Fibroblast of upper back skin (primary cell): ENCODE data around the gene SPTBN4.
"Not testable (repeated sequence)": the region's sequence is repeated elsewhere in the genome, so short reads cannot be mapped to it uniquely, and the experiment has no call there.

ENCODE experiments used
- DNase-seq: peaks from one replicate; pipeline ENCODE4 v3.0.0-alpha.2; 2013

Gene SPTBN4

DNA sequence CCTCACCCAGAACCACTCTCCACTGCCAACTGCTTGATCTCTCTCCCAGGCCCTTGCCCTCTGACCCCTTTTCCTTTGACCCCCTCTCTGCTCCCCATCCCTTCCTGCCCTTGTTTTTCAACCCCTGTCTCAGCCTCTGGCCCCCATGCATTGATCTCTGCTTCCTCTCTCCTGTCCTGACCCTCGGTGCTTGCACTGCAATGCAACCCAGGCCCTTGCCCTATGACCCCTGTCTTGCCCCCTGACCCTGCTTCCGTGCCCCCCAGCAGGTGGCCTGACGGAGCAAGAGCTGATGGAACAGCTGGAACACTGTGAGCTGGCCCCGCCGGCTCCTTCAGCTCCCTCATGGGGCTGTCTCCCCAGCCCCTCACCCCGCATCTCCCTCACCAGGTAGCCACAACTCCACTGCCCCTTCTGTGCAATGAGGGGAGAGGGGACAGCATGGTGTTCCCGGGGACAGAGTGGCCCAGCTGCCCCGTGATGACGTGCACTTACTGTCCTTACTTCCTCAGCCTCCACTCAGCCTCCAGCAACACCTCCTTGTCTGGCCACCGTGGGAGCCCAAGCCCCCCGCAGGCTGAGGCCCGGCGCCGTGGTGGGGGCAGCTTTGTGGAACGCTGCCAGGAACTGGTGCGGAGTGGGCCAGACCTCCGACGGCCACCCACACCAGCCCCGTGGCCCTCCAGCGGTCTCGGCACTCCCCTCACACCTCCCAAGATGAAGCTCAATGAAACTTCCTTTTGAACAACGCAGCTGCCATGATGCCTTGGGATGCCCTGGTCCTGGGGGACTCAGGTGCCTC is 123.9 kb downstream of the SPTBN4 start:
- no peak for DNase-seq

DNA sequence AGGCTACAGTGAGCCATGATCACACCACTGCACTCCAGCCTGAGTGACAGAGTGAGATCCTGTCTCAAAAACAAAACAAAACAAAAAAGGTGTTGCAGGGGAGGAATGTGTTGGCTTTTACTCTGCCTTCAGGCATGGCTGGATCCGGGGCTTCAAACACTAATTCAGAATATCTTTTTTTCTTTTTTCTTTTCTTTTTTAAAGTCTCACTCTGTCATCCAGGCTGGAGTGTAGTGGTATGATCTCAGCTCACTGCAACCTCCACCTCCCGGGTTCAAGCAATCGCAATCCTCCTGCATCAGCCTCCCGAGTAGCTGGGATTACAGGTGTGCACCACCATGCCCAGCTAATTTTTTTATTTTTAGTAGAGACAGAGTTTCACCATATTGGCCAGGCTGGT is 124.9 kb downstream of the SPTBN4 start:
- DNase-seq: not testable (repeated sequence)

DNA sequence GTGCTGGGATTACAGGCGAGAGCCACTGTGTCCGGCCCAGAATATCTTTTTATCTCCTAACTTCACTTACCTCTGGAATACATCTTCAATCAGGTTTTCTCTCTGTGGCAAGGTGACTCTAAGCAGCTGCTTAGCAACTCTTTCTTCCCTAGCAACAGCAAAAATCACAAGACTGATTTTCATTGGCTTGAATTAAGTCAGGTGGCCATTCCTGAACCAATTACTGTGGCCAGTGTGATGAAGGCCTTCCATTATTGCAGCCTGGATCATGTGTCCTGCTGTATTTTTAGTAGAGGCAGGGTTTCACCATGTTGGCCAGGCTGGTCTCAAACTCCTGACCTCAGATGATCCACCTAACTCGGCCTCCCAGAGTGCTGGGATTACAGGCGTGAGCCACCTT is 125.4 kb downstream of the SPTBN4 start:
- DNase-seq: peak; percentile 33

DNA sequence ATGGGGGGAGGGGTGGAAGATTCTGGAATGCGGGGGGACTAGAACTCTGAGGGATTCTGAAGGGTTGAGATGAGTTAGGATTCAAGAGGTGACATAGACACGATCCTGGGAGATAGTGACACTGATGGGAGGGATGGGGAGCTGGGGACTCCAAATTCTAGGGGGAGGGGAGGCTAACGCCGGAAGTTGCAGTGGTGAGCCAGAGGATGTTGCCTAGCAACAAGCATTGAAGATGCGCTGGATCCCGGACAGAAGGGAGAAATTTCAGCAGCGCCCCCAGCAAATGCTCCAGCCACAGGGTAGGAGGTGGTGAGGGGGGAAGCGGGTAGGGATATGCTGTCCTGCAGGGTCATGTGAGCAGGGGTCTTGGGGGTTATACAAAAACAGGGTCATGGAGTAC is 127.5 kb downstream of the SPTBN4 start:
- DNase-seq: no peak

DNA sequence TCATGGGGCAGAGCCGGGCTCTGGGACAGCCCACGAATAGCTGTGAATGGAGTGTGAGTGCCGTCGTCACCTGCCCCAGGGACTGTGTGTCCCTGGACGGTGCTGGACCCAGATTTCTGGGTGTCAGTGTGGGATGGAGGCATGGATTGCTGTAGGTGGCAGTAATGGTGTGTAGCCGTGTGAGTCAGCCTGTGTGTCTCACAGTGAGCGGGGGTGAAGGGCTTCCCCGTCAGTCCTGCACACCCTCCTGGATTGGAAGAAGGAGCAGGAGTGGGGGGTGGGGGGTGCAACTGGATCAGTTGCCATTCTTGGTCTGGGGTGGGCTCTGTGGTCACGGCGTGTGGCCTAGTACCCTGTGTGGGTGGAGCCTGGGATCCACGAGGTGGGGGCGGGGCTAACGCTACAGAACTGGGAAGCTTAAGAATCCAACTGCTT is 127.9 kb downstream of the SPTBN4 start:
- DNase-seq: peak; percentile 63

DNA sequence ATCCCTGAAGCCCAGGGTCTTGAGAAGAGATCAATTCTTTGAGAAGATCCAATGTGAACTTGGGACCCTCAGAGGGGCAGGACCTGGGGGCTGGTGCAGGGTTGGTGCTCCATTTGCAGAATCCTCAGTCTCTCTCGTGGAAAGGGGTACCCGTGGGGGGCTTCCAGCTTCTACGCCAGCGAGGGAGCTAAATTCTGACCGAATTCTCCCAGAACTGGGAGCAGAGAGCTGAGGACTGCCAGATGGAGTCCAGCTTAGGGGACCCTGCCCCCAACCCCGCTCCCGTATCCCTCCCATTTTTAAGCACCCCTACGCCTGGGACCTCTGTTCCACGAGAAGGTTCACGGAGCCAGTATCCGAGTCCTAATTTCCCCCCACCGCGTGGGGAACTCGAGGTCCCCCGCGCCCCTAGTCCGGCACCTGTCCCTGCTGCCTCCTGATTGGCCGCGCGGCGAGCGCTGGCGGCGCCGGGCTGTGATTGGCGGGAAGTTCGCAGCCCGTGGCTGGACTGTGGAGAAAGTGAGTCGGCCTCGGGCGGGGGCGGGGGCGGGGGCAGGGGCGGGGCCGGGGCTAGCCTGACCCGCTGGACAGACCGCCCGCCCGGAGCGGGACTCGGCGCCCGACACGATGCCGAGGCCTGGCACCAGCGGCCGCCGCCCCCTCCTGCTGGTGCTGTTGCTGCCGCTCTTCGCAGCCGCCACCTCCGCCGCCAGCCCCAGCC is 130.0 kb downstream of the SPTBN4 start:
- DNase-seq: peak; percentile 52

DNA sequence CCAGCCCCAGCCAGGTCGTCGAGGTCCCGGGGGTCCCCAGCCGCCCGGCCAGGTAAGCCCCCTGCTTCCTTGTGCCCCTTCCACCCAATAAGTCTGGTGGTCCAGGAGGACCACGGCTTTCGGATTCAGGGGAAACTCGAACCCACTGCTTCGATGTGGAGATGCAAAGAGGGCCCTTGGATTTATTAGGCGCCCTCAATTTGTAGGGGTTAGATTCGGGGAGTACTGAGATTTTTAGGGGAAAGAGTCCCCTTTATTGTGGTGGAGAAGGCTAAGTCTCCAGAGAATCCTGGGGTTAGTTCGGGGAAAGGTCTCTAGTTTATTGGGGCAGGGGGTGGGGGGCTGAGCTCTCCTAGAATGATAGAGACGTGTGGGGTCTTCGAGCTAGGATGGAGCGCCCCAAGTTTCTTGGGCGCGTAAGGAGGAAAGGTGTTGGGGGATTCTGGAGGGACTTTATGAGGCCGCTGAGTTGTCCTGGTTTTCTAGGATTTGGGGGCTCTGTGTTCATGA is 130.6 kb downstream of the SPTBN4 start:
- DNase-seq: no peak

DNA sequence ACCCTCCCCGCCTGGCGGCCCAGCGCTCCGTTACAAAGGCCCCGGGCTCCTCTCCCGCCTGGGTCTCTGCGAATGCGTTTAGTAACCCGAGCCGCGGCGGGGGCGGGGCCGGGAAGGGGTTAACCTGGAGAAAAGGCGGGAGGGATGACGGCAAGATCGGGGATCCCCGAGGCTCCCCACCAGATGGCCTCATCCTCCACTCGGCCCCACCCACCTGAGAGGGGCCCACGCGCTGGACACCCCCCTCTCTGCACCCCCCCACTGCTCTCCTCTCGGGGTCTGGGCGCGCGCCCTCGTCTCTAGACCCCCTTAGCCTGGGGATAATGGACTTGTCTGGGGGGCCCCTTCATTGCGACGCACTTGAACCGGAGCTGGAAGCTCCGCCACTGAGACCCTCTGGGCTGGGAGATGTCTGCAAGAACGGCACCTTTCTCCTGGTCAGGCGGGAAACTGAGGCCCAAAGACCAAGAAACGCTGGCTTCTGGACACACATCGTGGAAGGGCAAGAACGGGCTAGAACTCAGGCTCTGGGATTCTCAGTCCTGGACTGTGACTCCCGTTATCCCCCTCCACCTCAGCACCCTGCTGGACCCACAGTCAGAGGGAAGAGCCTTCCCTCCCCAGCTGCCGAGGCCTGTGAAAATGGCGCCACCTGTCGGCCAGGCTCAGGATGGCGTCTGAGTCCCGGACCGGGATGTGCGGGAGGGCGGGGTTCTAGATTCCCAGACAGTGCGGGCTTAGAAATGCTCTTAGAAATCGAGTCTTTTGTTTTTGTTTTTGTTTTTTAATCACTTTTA is 131.5 kb downstream of the SPTBN4 start:
- peak; percentile 90 for DNase-seq

DNA sequence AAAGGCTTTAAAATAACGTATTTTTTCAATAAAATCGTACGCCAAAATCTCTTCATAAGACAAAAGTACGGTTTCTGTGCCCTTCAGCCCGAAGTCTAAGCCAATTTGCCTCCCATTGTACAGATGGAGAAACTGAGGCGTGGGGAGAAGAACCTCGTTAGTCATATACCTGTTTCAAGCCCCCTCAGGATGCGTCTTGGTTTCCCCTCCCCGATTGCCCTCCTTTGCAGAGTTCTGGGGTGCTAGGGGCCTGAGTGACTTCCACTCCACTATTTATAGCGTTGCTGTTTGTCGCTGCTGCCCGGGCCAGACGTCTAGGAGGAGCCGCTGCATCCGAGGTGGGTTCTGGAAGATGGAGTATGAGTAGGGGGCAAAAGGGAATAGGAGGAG is 132.1 kb downstream of the SPTBN4 start:
- no peak for DNase-seq

DNA sequence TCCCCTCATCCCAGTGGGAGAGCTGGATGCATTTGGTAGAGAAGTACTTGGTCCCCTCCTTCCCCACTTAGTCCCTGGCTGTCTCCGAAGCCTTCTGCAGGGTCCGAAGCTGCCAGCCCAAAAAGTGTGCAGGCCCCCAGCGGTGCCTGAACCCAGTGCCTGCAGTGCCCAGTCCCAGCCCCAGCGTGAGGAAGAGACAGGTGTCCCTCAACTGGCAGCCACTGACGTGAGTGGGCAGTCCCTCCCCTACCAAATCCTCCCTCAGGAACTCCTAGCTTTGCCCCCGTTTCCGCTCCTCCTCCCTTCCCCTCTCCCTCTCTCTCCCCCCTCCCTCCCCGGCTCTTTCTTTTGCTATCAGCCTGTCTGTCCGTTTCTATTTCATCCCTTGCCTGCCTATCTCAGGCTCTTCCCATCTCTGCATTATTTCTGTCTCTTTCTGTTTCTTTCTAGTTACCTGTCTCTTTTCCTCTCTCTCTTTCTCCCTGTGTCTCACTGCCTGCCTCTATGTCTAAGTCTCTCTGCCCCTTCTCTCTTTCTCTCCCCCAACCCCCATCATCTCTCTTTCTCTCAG is 132.6 kb downstream of the SPTBN4 start:
- no peak for DNase-seq

DNA sequence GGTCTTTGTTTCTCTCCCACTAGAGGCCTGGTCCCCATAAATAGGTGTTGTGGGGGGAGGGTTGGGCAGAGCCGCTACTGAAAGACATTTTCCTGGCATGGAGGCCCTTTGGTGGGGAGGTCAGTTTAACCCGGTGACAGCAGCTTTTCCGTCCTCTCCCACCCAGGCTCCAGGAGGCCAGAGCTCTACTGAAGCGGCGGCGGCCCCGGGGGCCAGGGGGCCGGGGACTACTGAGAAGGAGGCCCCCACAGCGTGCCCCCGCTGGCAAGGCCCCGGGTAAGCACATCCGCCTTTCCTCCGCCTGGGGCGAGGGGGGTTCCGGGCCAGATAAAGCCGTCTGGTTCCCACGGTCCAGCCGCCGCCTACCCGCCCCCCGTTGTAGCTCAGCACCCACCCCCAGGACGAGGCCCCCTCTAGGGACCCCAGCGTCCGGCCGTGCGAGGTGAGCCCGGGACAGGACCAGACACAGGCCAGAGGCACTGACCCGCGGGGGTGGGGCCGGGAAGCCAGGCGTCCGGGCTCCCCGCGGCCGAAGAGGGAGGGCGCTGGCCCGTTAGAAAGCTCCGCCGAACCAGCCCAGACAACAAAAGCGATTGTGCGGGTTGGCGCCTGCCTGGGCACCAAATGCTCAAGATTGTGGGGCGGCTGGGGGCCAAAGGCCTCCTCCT is 133.2 kb downstream of the SPTBN4 start:
- no peak for DNase-seq

DNA sequence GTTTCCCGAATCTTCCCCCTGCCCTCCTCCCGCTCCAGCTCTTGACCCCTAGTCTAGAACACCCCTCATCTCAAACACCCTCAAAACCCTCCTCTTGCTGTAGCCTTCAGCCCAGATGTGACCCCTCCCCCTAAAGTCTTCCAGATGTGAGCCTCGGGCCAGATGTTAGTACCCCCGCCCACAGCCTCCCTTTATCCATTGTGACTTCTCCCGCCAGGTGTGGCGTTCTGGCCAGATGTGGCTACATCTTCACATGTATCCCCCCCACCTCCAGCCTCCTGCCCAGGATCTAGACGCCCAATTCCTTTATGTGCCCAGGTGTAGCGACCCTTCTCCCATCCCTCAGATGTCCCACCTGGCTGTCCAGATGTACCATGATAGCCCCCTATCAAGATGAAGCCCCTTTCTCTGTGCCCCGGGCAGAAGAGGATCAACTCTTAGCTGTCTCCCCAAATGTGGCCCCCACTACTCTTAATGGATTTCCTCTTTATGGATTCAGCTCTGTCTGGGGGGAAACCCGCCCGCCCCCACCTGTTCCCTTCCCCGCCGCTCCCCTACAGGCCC is 133.9 kb downstream of the SPTBN4 start:
- no peak for DNase-seq

DNA sequence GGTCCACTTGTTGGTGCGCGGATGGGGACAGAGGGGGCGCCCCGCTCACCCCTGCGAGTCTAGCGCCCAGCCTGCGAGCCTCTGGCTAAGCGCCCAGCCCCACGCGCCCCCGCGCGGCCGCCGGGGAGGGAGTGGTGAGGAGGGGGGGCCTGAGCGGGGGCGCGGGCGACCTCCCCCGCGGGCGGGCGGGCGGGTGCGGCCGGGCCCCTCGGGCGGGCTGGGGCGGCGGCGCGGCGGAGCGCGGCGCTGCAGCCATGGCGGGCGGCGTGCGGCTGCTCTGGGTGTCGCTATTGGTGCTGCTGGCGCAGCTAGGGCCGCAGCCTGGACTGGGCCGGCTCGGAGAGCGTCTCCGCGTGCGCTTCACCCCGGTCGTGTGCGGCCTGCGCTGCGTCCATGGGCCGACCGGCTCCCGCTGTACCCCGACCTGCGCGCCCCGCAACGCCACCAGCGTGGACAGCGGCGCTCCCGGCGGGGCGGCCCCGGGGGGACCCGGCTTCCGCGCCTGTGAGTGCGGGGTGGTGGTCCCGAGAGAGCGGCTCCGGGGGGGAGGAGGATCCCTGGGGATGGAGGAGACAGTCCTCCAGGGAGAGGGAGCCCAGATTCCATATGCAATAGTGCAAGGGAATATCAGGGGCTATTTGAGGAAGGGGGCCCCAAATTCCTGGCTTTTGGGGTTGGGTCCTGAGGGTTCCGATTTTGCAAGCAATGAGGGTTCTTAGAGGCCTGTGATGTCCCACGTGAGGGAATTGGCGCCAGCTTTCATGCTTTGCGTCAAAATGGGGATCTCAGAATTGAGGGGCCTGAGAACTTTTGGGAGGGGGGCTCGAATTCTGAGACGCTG is 134.6 kb downstream of the SPTBN4 start, which contains the start of gene LTBP4:
TSS of gene LTBP4 (plus strand) at position 236 of the 841 bp plus-strand sequence. CDS start at position 255, 19 bp downstream.
- DNase-seq: no peak

DNA sequence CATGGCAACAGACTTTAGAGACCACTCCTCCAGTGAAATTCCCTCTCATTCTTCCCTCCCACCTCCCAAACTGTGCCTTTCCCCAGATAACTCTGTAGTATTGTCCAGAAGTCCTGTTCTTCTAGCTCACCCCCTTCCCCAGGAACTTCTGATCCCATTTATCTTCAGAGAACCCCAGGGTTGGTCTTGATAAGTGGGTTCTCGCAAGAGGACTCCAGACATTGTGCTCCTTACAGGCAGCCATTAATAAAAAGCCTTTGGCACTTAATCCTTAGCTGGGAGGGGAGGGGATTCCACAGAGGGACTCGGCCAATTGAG is 136.2 kb downstream of the SPTBN4 start:
- no peak for DNase-seq

DNA sequence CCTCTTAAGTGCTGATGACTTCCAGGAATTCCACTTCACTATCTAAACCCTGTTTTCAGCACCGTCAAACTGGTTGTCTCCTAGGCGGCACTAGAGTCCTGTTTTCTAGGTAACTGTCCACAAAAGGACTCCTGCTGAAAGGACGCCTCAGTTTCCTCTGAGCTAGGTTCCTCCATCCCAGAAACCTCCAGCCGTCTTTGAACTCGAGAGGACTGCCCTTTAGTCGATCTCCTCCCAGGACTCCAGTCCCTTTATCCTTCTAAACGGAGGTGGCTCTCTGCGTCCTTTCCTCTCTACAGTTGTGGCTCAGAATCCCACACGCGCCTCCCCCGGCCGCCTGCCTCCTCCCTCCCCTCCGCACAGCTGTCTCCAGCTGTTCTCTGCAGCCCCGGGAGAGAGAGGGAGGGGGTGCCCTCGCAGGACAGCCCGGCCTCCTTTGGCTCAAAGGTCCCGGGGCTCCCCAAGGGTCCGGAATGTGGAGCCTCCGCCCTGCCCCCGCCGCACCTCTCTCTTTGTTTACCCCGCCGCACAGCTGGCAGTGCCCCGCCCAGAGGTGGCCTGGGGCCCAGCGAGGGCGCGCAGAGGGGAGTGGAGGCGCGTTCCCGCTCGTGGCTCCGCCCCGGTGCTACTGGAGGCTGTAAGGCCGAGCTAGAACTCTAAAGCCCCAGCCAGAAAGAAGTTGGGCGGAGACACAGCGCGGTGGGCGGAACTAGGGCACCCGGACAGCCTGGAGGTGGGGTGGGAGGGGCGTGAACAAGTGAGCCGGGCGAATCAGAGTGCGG is 136.8 kb downstream of the SPTBN4 start:
- peak; percentile 89 for DNase-seq

DNA sequence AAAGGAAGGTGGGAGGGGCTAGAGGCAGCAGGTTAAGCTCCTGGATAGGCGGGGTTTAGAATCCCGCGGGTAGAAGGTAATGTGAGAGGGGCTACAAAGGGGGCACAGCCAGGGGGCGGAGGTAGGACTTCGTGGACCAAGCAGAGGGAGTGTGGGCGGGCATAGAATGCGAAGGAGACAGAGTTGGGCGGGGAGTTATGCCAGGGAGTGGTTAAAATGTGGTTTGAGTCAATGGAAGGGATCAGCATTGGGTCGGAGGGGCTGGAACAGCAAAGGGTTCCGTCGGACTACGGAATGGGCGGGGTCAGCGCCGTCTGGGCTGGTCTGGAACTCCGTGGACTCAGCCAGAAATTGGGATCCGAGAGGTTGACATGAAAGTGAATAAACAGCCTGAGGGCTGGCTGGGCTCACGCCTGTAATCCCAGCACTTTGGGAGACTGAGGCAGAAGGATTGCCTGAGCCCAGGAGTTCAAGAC is 137.4 kb downstream of the SPTBN4 start:
- no peak for DNase-seq

DNA sequence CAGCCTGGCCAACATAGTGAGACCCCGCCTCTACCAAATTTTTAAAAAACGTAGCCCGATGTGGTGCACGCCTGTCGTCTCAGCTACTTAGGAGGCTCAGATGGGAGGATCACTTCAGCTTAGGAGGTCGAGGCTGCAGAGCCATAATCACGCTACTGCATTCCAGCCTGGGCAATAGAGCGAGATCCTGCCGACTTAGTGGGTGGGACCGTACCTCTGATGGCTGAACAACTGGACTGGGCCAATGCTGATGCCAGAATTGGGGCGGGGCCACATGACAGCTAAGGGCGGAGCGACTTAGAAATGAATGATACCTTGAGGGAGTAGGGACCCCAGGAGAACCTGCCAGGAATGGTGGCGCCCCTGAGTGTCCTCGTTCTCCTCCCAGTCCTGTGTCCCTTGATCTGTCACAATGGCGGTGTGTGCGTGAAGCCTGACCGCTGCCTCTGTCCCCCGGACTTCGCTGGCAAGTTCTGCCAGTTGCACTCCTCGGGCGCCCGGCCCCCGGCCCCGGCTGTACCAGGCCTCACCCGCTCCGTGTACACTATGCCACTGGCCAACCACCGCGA is 137.9 kb downstream of the SPTBN4 start:
- no peak for DNase-seq

DNA sequence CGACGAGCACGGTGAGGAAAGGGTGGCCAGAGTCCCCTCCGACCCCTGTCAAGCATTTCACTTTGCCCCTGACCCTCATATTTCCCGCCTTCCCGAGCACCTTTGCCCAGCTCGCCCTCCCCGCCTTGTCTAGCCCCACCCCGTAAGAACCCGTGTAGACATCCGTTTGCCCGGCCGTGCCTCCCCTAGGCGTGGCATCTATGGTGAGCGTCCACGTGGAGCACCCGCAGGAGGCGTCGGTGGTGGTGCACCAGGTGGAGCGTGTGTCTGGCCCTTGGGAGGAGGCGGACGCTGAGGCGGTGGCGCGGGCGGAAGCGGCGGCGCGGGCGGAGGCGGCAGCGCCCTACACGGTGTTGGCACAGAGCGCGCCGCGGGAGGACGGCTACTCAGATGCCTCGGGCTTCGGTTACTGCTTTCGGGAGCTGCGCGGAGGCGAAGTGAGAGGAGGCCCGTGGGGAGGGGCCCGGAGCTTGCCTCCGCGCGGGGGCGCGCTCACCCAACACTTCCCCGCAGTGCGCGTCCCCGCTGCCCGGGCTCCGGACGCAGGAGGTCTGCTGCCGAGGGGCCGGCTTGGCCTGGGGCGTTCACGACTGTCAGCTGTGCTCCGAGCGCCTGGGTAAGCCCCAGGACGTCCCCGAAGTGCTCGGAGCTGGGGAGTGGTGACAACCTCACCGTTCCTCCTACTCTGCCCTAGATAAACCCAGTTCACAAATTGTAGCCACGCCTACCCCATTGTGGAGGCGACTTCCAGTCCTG is 138.6 kb downstream of the SPTBN4 start:
- DNase-seq: peak; percentile 36
